Glutamatergic neuron (in vitro differentiated cells): Measurements from ENCODE around the gene NLRC3. TPM values are rescaled to one million over a fixed set of nuclear protein-coding genes. Genes with fewer than 3 reads are reported as not detected.
"Not testable (repeated sequence)": the region's sequence is repeated elsewhere in the genome, so short reads cannot be mapped to it uniquely, and the experiment has no call there.

Experiments used
- DNase-seq: peaks from one replicate; pipeline ENCODE4 v3.0.0; 2022
- H3K27ac Mint-ChIP-seq: one replicate; pipeline ENCODE4 v1.8.0; 2020; ENCODE audit warnings: mild to moderate bottlenecking, mixed read lengths, inconsistent platforms; ENCODE audit not compliant: unreplicated experiment
- H3K27me3 Mint-ChIP-seq: one replicate; pipeline ENCODE4 v1.8.0; 2020; ENCODE audit warnings: mild to moderate bottlenecking, moderate library complexity, mixed read lengths, inconsistent platforms; ENCODE audit not compliant: unreplicated experiment
- H3K36me3 Mint-ChIP-seq: one replicate; pipeline ENCODE4 v1.8.0; 2020; ENCODE audit warnings: mild to moderate bottlenecking, mixed read lengths, inconsistent platforms; ENCODE audit not compliant: unreplicated experiment
- H3K4me1 Mint-ChIP-seq: one replicate; pipeline ENCODE4 v1.8.0; 2020; ENCODE audit warnings: mild to moderate bottlenecking, low read depth, mixed read lengths, inconsistent platforms; ENCODE audit not compliant: unreplicated experiment
- H3K4me3 Mint-ChIP-seq: one replicate; pipeline ENCODE4 v1.8.0; 2020; ENCODE audit warnings: mild to moderate bottlenecking, mixed read lengths, inconsistent platforms; ENCODE audit not compliant: unreplicated experiment
- H3K9me3 Mint-ChIP-seq: one replicate; pipeline ENCODE4 v1.8.0; 2020; ENCODE audit warnings: mild to moderate bottlenecking, moderate library complexity, mixed read lengths, inconsistent platforms; ENCODE audit not compliant: unreplicated experiment
- CTCF ChIP-seq: fragments of 200-600 bp; sonication (generic); IDR thresholded peaks from one replicate; pipeline ENCODE4 v1.5.0; 2021; ENCODE audit not compliant: partially characterized antibody, unreplicated experiment
- total RNA-seq: library from RNA; stranded (reverse); fragmentation: NEBNext Ultra II Directional; extraction: Animal tissue kit (Norgen Biotek cat#: 25700); gene quantifications from one replicate; pipeline ENCODE4 v1.2.1, GENCODE V29; 2021; ENCODE audit not compliant: unreplicated experiment

The NLRC3 gene
- total RNA-seq, 1 donor from 2014 or later, result not detected

GRCh38 chr16:3609895-3610697 is 32.9 kb upstream of the NLRC3 start:
- peaks cover 6% of the 10 kb centered on the region for H3K27me3 Mint-ChIP-seq
- no peak for DNase-seq
- peaks cover 12% of the 10 kb centered on the region for H3K4me1 Mint-ChIP-seq
- H3K9me3 Mint-ChIP-seq, result no peaks in the 10 kb centered on the region
- H3K36me3 Mint-ChIP-seq, result no peaks in the 10 kb centered on the region
- no peak for TF ChIP-seq CTCF
- H3K27ac Mint-ChIP-seq, result no peak overlapping the region
- H3K4me3 Mint-ChIP-seq, result peak overlapping the region; percentile 94

DNA sequence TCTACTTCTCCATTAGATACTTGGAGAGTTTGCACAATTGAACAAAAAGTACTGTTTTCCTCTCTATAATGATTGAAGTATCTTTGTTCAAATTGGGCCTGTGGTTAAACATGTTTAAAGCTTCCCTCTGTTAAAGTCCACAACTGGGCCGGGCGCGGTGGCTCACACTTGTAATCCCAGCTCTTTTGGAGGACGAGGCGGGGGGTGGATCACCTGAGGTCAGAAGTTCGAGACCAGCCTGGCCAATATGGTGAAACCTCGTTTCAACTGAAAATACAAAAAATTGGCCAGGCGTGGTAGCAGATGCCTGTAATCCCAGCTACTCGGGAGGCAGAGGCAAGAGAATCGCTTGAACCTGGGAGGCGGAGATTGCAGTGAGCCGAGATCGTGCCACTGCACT is 31.8 kb upstream of the NLRC3 start:
- not testable (repeated sequence) for H3K36me3 Mint-ChIP-seq, H3K4me3 Mint-ChIP-seq, DNase-seq, H3K27ac Mint-ChIP-seq, H3K9me3 Mint-ChIP-seq, H3K27me3 Mint-ChIP-seq
- peaks cover 12% of the 10 kb centered on the region for H3K4me1 Mint-ChIP-seq

GRCh38 chr16:3608069-3608468 is 30.9 kb upstream of the NLRC3 start:
- Mint-ChIP-seq H3K4me1 (peaks cover 10% of the 10 kb centered on the region), H3K27me3 (peaks cover 5% of the 10 kb centered on the region), H3K4me3 (no peak overlapping the region), H3K36me3 (peaks cover 5% of the 10 kb centered on the region), H3K27ac (no peak overlapping the region), H3K9me3 (no peaks in the 10 kb centered on the region)
- TF ChIP-seq CTCF, result no peak
- no peak for DNase-seq

- Mint-ChIP-seq H3K27me3 (peaks cover 5% of the 10 kb centered on the region), H3K4me1 (peaks cover 8% of the 10 kb centered on the region), H3K9me3 (no peaks in the 10 kb centered on the region), H3K36me3 (peaks cover 5% of the 10 kb centered on the region), H3K4me3 (no peak overlapping the region), H3K27ac (no peak overlapping the region)
- TF ChIP-seq CTCF, result no peak
- DNase-seq, result no peak
These were observed 30.4 kb upstream of the NLRC3 start for GRCh38 chr16:3607634-3608033.

- Mint-ChIP-seq H3K9me3 (no peaks in the 10 kb centered on the region), H3K27me3 (peaks cover 5% of the 10 kb centered on the region), H3K27ac (no peak overlapping the region), H3K4me1 (peaks cover 7% of the 10 kb centered on the region), H3K4me3 (no peak overlapping the region), H3K36me3 (peaks cover 5% of the 10 kb centered on the region)
- no peak for TF ChIP-seq CTCF
- no peak for DNase-seq
These were observed 30.0 kb upstream of the NLRC3 start for GRCh38 chr16:3607161-3607560.
